H1 (cell line): ENCODE results near the gene PVR. TPM values are rescaled to one million over a fixed set of nuclear protein-coding genes. Genes with fewer than 3 reads are reported as not detected.

Experiments
- CTBP2 ChIP-seq: IDR thresholded peaks from 2 replicates; pipeline ENCODE4 v1.7.0; 2011; ENCODE audit warnings: borderline replicate concordance, mild to moderate bottlenecking, moderate library complexity, mixed read lengths, low read length; ENCODE audit not compliant: insufficient read depth, insufficient read length
- polyA plus RNA-seq, 7 experiments: library from polyadenylated mRNA; depleted of rRNA in 3 of 7; stranded (reverse) in 5 of 7; unstranded in 2 of 7; fragments of >200 nt in 5 of 7; fragments of 200-250 nt in 2 of 7; gene quantifications; 1 replicate in 5 of 7; 2 replicates in 1 of 7; 4 replicates in 1 of 7; pipeline versions ENCODE4 v1.2.1 to v1.2.3, GENCODE V29; 2011 to 2013; ENCODE audit warnings: missing spikeins in 2 of 7, mixed read lengths in 2 of 7
- total RNA-seq: library from RNA; stranded (reverse); fragmentation: NEBNext Ultra II Directional; extraction: Animal tissue kit (Norgen Biotek cat#: 25700); gene quantifications from 2 replicates; pipeline ENCODE4 v1.2.1, GENCODE V29; 2021
- TF ChIP-seq, protein P1 (sequence below): fragments of 300-600 bp; sonication (generic); IDR thresholded peaks from 2 replicates; pipeline ENCODE4 v1.7.1; 2012; ENCODE audit warnings: low read length, moderate library complexity, mild to moderate bottlenecking, inconsistent platforms; ENCODE audit not compliant: insufficient replicate concordance
- TF ChIP-seq, protein P2 (sequence below), 3 experiments: IDR thresholded peaks; 1 replicate in 2 of 3; 2 replicates in 1 of 3; pipeline versions ENCODE4 v1.5.1 to v1.6.1; 2011; ENCODE audit warnings: low read length in 3 of 3, mild to moderate bottlenecking in 3 of 3, inconsistent platforms in 2 of 3, low read depth in 1 of 3, moderate library complexity in 1 of 3; ENCODE audit not compliant: insufficient read depth in 1 of 3; ENCODE audit errors: control extremely low read depth in 1 of 3

The PVR gene
- total and polyA plus RNA-seq, 2 of the 8 experiments (the other 6 are each of a cell fraction or from before 2014, with no cell fraction given) = 13.3 to 14.8 TPM

DNA sequence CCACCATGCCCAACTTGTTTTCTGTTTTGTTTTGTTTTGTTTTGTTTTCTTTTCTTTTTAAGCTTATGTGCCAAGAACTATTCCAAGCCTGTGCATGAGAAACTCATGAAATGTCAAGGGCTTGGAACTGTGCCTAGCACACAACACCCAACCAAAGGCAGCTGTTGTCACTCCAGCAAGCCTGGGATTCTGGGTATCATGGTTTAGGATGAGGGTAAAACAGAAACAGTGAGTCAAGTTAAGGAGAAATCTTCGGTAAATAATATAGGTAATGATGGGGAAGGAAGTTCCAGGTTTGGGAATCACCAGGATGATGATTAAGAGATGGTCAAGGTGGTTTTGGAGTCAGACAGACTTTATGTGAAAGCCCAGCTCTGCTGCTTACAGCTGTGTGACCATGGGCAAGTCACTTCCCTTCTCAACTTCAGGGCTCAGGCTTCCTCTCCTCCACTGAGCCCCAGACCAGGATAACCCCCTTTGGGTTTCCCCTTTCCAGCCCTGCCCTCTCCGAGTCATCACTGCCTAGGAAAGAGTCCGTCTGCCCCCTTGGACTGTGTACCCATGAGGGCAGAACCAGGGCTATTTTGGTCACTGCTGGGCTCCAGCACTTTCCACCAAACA is 5.0 kb downstream of the PVR start (continued):
- TF ChIP-seq, protein P1, sequence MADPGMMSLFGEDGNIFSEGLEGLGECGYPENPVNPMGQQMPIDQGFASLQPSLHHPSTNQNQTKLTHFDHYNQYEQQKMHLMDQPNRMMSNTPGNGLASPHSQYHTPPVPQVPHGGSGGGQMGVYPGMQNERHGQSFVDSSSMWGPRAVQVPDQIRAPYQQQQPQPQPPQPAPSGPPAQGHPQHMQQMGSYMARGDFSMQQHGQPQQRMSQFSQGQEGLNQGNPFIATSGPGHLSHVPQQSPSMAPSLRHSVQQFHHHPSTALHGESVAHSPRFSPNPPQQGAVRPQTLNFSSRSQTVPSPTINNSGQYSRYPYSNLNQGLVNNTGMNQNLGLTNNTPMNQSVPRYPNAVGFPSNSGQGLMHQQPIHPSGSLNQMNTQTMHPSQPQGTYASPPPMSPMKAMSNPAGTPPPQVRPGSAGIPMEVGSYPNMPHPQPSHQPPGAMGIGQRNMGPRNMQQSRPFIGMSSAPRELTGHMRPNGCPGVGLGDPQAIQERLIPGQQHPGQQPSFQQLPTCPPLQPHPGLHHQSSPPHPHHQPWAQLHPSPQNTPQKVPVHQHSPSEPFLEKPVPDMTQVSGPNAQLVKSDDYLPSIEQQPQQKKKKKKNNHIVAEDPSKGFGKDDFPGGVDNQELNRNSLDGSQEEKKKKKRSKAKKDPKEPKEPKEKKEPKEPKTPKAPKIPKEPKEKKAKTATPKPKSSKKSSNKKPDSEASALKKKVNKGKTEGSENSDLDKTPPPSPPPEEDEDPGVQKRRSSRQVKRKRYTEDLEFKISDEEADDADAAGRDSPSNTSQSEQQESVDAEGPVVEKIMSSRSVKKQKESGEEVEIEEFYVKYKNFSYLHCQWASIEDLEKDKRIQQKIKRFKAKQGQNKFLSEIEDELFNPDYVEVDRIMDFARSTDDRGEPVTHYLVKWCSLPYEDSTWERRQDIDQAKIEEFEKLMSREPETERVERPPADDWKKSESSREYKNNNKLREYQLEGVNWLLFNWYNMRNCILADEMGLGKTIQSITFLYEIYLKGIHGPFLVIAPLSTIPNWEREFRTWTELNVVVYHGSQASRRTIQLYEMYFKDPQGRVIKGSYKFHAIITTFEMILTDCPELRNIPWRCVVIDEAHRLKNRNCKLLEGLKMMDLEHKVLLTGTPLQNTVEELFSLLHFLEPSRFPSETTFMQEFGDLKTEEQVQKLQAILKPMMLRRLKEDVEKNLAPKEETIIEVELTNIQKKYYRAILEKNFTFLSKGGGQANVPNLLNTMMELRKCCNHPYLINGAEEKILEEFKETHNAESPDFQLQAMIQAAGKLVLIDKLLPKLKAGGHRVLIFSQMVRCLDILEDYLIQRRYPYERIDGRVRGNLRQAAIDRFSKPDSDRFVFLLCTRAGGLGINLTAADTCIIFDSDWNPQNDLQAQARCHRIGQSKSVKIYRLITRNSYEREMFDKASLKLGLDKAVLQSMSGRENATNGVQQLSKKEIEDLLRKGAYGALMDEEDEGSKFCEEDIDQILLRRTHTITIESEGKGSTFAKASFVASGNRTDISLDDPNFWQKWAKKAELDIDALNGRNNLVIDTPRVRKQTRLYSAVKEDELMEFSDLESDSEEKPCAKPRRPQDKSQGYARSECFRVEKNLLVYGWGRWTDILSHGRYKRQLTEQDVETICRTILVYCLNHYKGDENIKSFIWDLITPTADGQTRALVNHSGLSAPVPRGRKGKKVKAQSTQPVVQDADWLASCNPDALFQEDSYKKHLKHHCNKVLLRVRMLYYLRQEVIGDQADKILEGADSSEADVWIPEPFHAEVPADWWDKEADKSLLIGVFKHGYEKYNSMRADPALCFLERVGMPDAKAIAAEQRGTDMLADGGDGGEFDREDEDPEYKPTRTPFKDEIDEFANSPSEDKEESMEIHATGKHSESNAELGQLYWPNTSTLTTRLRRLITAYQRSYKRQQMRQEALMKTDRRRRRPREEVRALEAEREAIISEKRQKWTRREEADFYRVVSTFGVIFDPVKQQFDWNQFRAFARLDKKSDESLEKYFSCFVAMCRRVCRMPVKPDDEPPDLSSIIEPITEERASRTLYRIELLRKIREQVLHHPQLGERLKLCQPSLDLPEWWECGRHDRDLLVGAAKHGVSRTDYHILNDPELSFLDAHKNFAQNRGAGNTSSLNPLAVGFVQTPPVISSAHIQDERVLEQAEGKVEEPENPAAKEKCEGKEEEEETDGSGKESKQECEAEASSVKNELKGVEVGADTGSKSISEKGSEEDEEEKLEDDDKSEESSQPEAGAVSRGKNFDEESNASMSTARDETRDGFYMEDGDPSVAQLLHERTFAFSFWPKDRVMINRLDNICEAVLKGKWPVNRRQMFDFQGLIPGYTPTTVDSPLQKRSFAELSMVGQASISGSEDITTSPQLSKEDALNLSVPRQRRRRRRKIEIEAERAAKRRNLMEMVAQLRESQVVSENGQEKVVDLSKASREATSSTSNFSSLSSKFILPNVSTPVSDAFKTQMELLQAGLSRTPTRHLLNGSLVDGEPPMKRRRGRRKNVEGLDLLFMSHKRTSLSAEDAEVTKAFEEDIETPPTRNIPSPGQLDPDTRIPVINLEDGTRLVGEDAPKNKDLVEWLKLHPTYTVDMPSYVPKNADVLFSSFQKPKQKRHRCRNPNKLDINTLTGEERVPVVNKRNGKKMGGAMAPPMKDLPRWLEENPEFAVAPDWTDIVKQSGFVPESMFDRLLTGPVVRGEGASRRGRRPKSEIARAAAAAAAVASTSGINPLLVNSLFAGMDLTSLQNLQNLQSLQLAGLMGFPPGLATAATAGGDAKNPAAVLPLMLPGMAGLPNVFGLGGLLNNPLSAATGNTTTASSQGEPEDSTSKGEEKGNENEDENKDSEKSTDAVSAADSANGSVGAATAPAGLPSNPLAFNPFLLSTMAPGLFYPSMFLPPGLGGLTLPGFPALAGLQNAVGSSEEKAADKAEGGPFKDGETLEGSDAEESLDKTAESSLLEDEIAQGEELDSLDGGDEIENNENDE = no peak
- no peak for TF ChIP-seq CTBP2
- TF ChIP-seq, protein P2, sequence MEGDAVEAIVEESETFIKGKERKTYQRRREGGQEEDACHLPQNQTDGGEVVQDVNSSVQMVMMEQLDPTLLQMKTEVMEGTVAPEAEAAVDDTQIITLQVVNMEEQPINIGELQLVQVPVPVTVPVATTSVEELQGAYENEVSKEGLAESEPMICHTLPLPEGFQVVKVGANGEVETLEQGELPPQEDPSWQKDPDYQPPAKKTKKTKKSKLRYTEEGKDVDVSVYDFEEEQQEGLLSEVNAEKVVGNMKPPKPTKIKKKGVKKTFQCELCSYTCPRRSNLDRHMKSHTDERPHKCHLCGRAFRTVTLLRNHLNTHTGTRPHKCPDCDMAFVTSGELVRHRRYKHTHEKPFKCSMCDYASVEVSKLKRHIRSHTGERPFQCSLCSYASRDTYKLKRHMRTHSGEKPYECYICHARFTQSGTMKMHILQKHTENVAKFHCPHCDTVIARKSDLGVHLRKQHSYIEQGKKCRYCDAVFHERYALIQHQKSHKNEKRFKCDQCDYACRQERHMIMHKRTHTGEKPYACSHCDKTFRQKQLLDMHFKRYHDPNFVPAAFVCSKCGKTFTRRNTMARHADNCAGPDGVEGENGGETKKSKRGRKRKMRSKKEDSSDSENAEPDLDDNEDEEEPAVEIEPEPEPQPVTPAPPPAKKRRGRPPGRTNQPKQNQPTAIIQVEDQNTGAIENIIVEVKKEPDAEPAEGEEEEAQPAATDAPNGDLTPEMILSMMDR (IDR thresholded peaks at IDR 0.05; ENCODE audit: control extremely low read depth in 1 of 3, insufficient read depth in 1 of 3, low read depth in 1 of 3, low read length in 3 of 3) = no peak
